Measurements from ENCODE around the gene PRTFDC1.

DNA sequence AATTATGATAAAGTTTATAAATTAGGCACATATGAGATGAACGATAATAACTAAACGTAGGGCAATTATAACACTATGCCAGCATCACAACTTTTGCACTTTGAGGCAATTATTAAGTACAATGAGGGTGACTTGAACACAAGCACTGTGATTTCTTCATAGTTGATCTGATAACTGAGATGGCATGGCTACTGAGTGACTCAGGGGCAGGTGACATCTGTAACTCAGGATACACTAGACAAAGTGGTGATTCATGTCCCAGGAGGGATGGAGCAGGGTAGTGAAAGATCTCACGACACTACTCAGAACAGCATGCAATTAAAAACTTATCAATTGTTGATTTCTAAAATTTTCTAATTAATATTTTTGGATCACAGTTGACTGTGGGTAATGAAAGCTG is 130.4 kb downstream of the PRTFDC1 start:
- no peak for TF ChIP-seq EZH2phosphoT487 (IDR thresholded peaks at IDR 0.05; ENCODE audit: insufficient read depth, low read depth)
- TF ChIP-seq EZH2 (IDR thresholded peaks at IDR 0.05; ENCODE audit: insufficient read depth, poor library complexity, severe bottlenecking): no peak
